GM23248 (cell line): ENCODE results near the gene MDP1. TPM values are rescaled to one million over a fixed set of nuclear protein-coding genes. Genes with fewer than 3 reads are reported as not detected.

ENCODE experiments used
- DNase-seq: peaks from one replicate; pipeline ENCODE4 v3.0.0-alpha.2; 2015
- H2AFZ ChIP-seq: fragments of 200-600 bp; sonication (generic); 2 replicates; pipeline ENCODE4 v1.6.1; 2016; ENCODE audit warnings: antibody characterized with exemption
- H3F3A ChIP-seq: fragments of 200-600 bp; sonication (generic); 2 replicates; pipeline ENCODE4 v1.6.1; 2016; ENCODE audit warnings: mild to moderate bottlenecking, antibody characterized with exemption, mixed run types; ENCODE audit not compliant: insufficient read depth
- H3K27ac ChIP-seq: fragments of 200-600 bp; sonication (generic); 2 replicates; pipeline ENCODE4 v1.5.1; 2016; ENCODE audit warnings: mild to moderate bottlenecking
- H3K27me3 ChIP-seq: fragments of 200-600 bp; sonication (generic); replicated peaks from 2 replicates; pipeline ENCODE4 v1.6.1; 2016; ENCODE audit warnings: mild to moderate bottlenecking; ENCODE audit not compliant: insufficient read depth
- H3K36me3 ChIP-seq: fragments of 200-600 bp; sonication (generic); 2 replicates; pipeline ENCODE4 v1.6.1; 2016; ENCODE audit warnings: low read depth, mild to moderate bottlenecking
- H3K4me1 ChIP-seq: fragments of 200-600 bp; sonication (generic); 2 replicates; pipeline ENCODE4 v1.6.1; 2016; ENCODE audit warnings: mild to moderate bottlenecking; ENCODE audit not compliant: insufficient read depth
- H3K4me2 ChIP-seq: fragments of 200-600 bp; sonication (generic); one replicate; pipeline ENCODE4 v1.6.1; 2016; ENCODE audit warnings: mild to moderate bottlenecking; ENCODE audit not compliant: unreplicated experiment
- H3K4me3 ChIP-seq: fragments of 200-600 bp; sonication (generic); 2 replicates; pipeline ENCODE4 v1.5.1; 2016; ENCODE audit warnings: mild to moderate bottlenecking
- H3K79me2 ChIP-seq: fragments of 200-600 bp; sonication (generic); 2 replicates; pipeline ENCODE4 v1.6.1; 2016; ENCODE audit warnings: mild to moderate bottlenecking; ENCODE audit not compliant: insufficient read depth
- H3K9ac ChIP-seq: fragments of 200-600 bp; sonication (generic); 2 replicates; pipeline ENCODE4 v1.6.1; 2016; ENCODE audit warnings: mild to moderate bottlenecking
- H3K9me2 ChIP-seq: fragments of 200-600 bp; sonication (generic); 2 replicates; pipeline ENCODE4 v1.6.1; 2016; ENCODE audit warnings: mixed run types, mild to moderate bottlenecking, moderate library complexity; ENCODE audit not compliant: insufficient read depth
- H3K9me3 ChIP-seq: fragments of 200-600 bp; sonication (generic); one replicate; pipeline ENCODE4 v1.6.1; 2017; ENCODE audit warnings: low read depth
- H4K20me1 ChIP-seq: fragments of 200-600 bp; sonication (generic); 2 replicates; pipeline ENCODE4 v1.6.0; 2016; ENCODE audit not compliant: insufficient read depth
- EZH2 ChIP-seq: fragments of 200-600 bp; sonication (generic); IDR thresholded peaks from 2 replicates; pipeline ENCODE4 v1.6.1; 2018; ENCODE audit warnings: antibody characterized with exemption, mild to moderate bottlenecking; ENCODE audit not compliant: insufficient read depth, poor library complexity, severe bottlenecking
- EZH2phosphoT487 ChIP-seq: fragments of 200-600 bp; sonication (generic); IDR thresholded peaks from 2 replicates; pipeline ENCODE4 v1.6.1; 2018; ENCODE audit warnings: antibody characterized with exemption, moderate library complexity, mild to moderate bottlenecking, low read depth; ENCODE audit not compliant: insufficient read depth
- WGBS, 2 experiments: methylation state at CpG; one replicate each; pipeline ENCODE4 v1.1.6; 2015 to 2017; ENCODE audit warnings: low lambda C conversion rate in 2 of 2, low coverage in 1 of 2; ENCODE audit errors: missing lambda C conversion rate in 2 of 2; 5-methylcytosine and 5-hydroxymethylcytosine counted together
- in situ Hi-C: fragments of 300-500 bp; cut with MboI; formaldehyde crosslinking; loops from 2 replicates; pipeline ENCODE4 v1.15.0; 2020
- polyA plus RNA-seq: library from polyadenylated mRNA; unstranded; fragments of >200 nt; fragmentation: Nextera tagmentation; extraction: Ambion mirVana; gene quantifications from 2 replicates; pipeline ENCODE4 v1.2.1, GENCODE V29; 2016
- total RNA-seq: library from RNA; depleted of rRNA; stranded (reverse); fragments of >200 nt; shearing (Covaris generic); gene quantifications from 2 replicates; pipeline ENCODE4 v1.2.3, GENCODE V29; 2014

The MDP1 gene
- total and polyA plus RNA-seq, 2 experiments from 2014 or later = 8.2 to 23.3 TPM

DNA sequence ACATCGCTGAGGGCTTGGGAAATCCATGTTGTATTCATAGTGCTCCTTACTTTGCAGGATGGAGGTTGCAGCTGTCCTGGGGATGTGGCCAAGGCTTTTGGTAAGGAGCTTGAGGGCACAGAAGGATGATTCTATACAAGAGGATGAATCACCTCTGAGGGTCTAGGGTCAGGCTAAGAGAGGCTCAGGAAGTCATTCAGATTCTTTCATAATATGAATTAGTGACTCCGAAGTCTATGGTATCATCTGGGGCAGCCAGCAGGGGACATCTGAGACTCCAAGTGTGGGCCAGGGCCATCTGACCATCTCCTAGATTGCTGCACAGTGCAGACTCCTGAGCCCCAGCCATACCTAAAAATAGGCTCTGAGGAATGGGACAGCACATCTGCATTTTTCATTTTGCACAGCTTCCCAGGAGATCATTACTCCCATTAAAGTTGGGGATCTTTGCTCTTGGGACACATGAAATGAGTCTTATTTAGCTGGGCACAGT, 21.6 kb upstream of the MDP1 start:
- Histone ChIP-seq H3K79me2 (peaks cover 74% of the 10 kb centered on the region), H3K27ac (0 out of 2 replicates have a peak overlapping the region, but pooled peaks have one; percentile 2), H3K36me3 (peaks cover 37% of the 10 kb centered on the region), H3K27me3 (no peaks in the 10 kb centered on the region), H3K9ac (no peak overlapping the region), H3K4me2 (no peak overlapping the region), H3K4me1 (peaks cover 40% of the 10 kb centered on the region), H3K9me2 (no peaks in the 10 kb centered on the region), H3K9me3 (no peaks in the 10 kb centered on the region), H2AFZ (no peak overlapping the region), H4K20me1 (no peaks in the 10 kb centered on the region), H3K4me3 (no peak overlapping the region), H3F3A (peaks cover 34% of the 10 kb centered on the region)
- in situ Hi-C loops = no loop called here
- DNase-seq = no peak
- TF ChIP-seq EZH2phosphoT487 (no peak), EZH2 (no peak)
- 78 to 91% methylated on average over 2 of the region's 2 CpGs for WGBS, 2 experiments

DNA sequence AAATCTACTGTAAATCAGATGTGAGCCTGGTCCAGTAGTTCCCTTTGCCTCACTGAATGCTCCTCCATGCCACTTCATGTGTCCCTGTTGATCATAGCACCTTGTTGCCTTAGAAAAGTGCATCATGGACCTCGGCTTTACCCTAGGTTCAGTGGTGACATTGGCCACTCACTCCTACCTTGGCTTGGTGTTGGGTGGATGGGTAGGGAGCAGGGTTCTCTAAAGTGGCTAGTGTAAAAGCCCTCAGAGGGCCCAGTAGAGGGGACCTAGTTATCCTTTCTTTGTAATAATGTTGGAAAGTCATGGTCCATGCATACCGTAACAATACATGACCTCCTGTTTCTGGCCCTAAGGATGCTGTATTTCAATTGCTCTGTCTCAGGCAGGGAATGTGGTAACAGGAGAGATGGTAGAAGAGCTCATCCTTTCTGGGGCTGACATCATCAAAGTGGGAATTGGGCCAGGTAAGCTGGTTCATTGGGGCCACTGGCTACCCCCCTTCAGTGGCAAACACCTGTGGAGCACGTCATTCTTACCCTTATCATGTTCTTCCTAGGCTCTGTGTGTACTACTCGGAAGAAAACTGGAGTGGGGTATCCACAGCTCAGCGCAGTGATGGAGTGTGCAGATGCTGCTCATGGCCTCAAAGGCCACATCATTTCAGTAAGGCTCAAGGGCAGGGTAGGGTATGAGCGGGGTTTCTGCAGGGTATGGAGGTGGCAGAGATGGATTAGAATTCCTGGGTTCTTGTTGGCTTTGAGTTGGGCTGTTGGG, 21.0 kb upstream of the MDP1 start:
- 0 out of 2 replicates have a peak overlapping the region, but pooled peaks have one; percentile 2 for H3K27ac ChIP-seq
- H3K4me3 ChIP-seq = no peak overlapping the region
- TF ChIP-seq EZH2phosphoT487 = no peak
- no peak for TF ChIP-seq EZH2
- H3K4me2 ChIP-seq = no peak overlapping the region
- H3K9ac ChIP-seq = no peak overlapping the region
- no peaks in the 10 kb centered on the region for H4K20me1 ChIP-seq
- 91 to 94% methylated on average over 6 of the region's 6 CpGs for WGBS, 2 experiments
- peaks cover 75% of the 10 kb centered on the region for H3K79me2 ChIP-seq
- peaks cover 34% of the 10 kb centered on the region for H3F3A ChIP-seq
- no peaks in the 10 kb centered on the region for H3K9me3 ChIP-seq
- H3K27me3 ChIP-seq = no peaks in the 10 kb centered on the region
- no peak for DNase-seq
- no peaks in the 10 kb centered on the region for H3K9me2 ChIP-seq
- no peak overlapping the region for H2AFZ ChIP-seq
- in situ Hi-C loops = no loop called here
- H3K4me1 ChIP-seq = peaks cover 40% of the 10 kb centered on the region
- peaks cover 37% of the 10 kb centered on the region for H3K36me3 ChIP-seq

- DNase-seq = no peak
- H2AFZ ChIP-seq = no peak overlapping the region
- H3K36me3 ChIP-seq = peaks cover 35% of the 10 kb centered on the region
- peaks cover 28% of the 10 kb centered on the region for H3F3A ChIP-seq
- no peaks in the 10 kb centered on the region for H3K9me2 ChIP-seq
- H4K20me1 ChIP-seq = no peaks in the 10 kb centered on the region
- H3K4me2 ChIP-seq = no peak overlapping the region
- no peak overlapping the region for H3K27ac ChIP-seq
- H3K4me1 ChIP-seq = peaks cover 34% of the 10 kb centered on the region
- H3K9me3 ChIP-seq = no peaks in the 10 kb centered on the region
- peaks cover 75% of the 10 kb centered on the region for H3K79me2 ChIP-seq
- no peak overlapping the region for H3K4me3 ChIP-seq
- in situ Hi-C loops = no loop called here
- H3K27me3 ChIP-seq = no peaks in the 10 kb centered on the region
- TF ChIP-seq EZH2phosphoT487 = no peak
- no peak for TF ChIP-seq EZH2
- no peak overlapping the region for H3K9ac ChIP-seq
- 97 to 99% methylated on average over 5 of the region's 5 CpGs for WGBS, 2 experiments
Measured at GRCh38 chr14:24235804-24236688, 20.2 kb upstream of the MDP1 start.

DNA sequence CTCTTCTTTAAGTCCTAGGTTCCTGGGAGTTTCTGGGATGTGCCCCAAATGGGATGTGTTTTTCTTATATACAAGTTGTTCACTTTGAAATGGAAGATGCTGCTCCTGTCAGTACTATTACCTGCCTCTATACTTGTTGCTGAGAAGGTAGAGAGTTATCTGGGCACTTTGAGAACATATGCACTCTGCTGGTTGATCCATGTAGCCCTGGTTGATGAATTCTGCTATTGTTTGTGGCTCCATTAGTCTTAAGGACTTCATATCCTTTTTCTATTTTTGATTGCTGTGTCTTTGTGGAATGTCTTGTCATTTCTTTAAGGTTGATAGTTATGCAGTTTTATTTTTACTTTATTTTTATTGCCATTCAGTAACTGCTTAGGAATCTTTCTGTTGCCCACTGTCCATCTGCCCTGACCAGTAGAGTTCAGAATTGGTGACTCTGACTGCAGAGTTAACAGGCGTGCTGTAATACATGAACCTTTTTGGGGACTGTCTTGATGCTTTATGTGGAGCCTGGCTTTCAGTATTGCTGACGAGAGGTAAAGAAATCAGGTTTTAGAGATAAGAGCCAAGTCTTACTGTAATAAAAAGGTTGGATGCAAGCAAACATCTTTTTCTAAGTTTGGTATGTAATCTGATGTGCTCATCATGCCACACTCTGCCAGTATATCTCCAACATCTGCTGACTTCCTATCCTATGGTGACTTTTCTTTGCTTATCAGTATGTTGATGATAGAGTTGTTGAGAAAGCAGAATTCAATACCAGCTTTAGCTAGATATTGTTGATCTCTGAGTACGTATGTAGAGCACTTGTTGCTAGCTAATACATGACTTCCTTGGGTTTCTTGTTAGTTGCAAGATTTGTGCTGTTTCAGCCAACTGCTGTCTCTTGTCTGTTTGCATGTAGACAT, 18.5 kb upstream of the MDP1 start:
- Histone ChIP-seq H3K4me3 (peak overlapping the region; percentile 77; the same call in 1 of the 2 replicates), H3K36me3 (peaks cover 18% of the 10 kb centered on the region)
- in situ Hi-C loops = no loop called here

More for the DNA sequence above, 18.5 kb upstream of the MDP1 start:
- Histone ChIP-seq H4K20me1 (no peaks in the 10 kb centered on the region), H3K27ac (0 out of 2 replicates have a peak overlapping the region, but pooled peaks have one; percentile 70), H3K27me3 (no peaks in the 10 kb centered on the region), H3K4me1 (peaks cover 17% of the 10 kb centered on the region), H2AFZ (no peak overlapping the region), H3K9me2 (no peaks in the 10 kb centered on the region), H3K79me2 (peaks cover 75% of the 10 kb centered on the region), H3K9me3 (no peaks in the 10 kb centered on the region), H3K9ac (peak overlapping the region; percentile 91; the same call in 1 of the 2 replicates), H3F3A (peaks cover 18% of the 10 kb centered on the region), H3K4me2 (peak overlapping the region; percentile 84)
- TF ChIP-seq EZH2phosphoT487 = no peak
- no peak for TF ChIP-seq EZH2
- DNase-seq = no peak
- WGBS, 2 experiments = 76 to 80% methylated on average over 3 of the region's 3 CpGs
